Measurements from ENCODE around the gene ANXA6.

The ANXA6 gene

DNA sequence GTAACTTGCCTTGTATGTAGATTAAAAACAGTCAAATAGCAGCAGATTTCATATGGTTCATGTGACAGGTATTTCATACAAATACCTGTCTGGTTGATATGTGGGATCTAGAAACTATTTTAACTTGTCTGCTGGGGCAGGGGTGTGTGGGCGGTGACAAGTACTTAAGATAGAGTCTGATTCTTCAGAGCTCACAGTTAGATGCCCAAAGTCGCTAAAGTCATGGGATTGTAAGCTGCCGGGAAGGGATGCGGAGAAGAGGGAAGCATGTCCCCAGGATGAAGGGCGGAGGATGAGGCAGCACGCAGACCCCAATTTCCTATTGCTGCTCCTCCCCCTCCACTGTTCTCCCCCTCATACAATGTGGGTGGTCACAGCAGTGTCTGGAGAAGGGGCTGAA is 13.3 kb downstream of the ANXA6 start:
- no peak for DNase-seq (ENCODE audit: low read depth)
- H3K4me3 ChIP-seq (ENCODE audit: low read length): no peak overlapping the region
- TF ChIP-seq, protein P1, sequence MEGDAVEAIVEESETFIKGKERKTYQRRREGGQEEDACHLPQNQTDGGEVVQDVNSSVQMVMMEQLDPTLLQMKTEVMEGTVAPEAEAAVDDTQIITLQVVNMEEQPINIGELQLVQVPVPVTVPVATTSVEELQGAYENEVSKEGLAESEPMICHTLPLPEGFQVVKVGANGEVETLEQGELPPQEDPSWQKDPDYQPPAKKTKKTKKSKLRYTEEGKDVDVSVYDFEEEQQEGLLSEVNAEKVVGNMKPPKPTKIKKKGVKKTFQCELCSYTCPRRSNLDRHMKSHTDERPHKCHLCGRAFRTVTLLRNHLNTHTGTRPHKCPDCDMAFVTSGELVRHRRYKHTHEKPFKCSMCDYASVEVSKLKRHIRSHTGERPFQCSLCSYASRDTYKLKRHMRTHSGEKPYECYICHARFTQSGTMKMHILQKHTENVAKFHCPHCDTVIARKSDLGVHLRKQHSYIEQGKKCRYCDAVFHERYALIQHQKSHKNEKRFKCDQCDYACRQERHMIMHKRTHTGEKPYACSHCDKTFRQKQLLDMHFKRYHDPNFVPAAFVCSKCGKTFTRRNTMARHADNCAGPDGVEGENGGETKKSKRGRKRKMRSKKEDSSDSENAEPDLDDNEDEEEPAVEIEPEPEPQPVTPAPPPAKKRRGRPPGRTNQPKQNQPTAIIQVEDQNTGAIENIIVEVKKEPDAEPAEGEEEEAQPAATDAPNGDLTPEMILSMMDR (conservative IDR thresholded peaks at IDR 0.05; ENCODE audit: low read length): no peak

DNA sequence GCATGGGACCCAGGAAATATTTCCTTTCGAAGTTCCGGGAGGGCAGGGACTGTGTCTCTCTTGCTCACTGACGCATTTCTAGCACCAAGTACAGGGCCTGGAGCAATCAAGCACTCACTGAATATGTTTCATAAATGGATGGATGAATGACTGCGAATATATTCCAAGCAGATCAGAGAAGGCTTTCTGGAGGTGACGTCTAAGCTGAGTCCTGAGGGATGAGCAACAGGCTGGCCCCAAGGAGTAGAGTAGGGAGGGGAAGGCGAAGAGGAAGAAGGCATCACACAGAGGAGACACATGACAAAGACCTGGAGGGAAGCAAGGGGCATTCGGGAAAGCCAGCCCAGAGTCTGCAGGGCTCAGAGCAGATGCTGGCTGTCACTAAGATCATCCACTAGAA is 13.9 kb downstream of the ANXA6 start:
- TF ChIP-seq, protein P1 (conservative IDR thresholded peaks at IDR 0.05; ENCODE audit: low read length): no peak
- no peak for DNase-seq (ENCODE audit: low read depth)
- H3K4me3 ChIP-seq (ENCODE audit: low read length): no peak overlapping the region

DNA sequence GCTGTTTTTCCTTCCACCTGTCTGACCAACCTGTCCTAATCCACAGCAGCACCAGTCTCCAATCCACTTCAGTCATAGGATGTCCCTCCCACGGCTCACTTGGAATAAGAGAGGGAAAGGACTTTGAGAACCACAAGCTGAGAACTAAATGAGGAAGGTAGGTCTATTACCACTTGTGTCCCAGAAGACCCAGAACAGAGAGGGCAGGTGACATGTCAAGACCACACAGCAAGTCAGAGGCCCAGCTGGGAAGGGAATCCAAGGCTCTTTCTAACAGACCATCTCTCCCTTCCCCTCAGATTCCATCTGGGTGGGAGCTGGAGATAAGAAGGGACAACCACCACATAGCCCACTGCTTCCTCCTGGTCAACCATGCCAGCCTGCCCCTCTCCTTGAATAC is 14.6 kb downstream of the ANXA6 start:
- TF ChIP-seq, protein P1 (conservative IDR thresholded peaks at IDR 0.05; ENCODE audit: low read length): no peak
- no peak for DNase-seq (ENCODE audit: low read depth)
- H3K4me3 ChIP-seq (ENCODE audit: low read length): no peak overlapping the region

DNA sequence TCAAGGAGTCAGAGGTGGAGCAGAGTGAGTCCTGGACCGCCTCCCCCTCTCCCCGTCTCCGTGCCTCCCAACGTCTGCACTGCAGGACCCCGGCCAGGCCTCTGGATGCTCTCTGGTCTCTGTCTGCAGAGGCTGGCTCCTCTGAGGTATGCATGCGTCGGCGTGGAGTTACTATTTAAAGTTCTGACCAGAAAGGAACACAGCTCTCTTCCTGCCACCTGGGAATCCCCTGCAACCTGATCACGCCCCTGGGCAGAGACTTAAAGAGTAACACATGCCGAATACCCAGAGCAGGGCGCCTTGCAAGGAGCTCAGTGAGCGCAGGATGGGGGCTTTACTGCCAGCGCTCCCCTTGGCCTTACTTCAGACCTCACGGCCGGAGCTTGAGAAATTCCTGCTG is 16.0 kb downstream of the ANXA6 start:
- TF ChIP-seq, protein P1 (conservative IDR thresholded peaks at IDR 0.05; ENCODE audit: low read length): no peak
- DNase-seq (ENCODE audit: low read depth): no peak
- H3K4me3 ChIP-seq (ENCODE audit: low read length): no peak overlapping the region

DNA sequence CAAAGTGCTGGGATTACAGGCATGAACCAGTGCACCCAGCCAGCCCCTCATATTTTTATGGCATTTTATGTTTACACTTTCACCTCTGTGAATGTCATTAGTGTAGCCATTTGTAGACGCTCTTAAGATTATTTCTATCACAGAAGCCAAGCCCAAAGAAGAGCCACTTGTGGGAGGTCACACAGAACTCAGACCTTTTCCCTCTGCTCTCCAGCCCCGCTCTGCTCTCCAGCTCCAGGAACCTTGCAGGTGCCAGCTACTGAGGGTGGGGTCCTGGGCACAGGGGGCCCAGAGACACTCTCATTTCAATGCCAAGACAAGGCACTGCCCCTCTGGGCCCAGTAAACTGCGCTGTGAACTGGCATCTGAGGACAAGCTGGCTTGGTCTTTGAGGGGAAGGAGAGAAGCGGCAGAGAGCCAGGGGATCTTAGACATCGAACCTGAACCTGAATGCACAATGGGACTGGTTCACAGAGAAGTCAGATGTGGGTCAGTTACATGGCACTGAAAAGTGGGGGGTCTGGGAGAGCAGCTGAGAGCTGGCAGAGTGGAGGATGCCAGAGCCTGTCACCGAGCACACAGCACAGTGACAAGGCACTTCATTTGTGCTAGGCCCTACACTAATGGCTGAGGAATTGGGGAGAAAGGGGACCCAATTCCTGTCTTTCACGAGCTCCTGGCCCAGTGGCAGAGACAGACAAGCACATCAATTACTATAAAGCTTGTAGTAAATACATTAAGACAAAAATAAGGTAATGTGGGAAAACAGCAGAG is 16.7 kb downstream of the ANXA6 start:
- no peak for DNase-seq (ENCODE audit: low read depth)
- H3K4me3 ChIP-seq (ENCODE audit: low read length): no peak overlapping the region
- TF ChIP-seq, protein P1 (conservative IDR thresholded peaks at IDR 0.05; ENCODE audit: low read length): no peak

DNA sequence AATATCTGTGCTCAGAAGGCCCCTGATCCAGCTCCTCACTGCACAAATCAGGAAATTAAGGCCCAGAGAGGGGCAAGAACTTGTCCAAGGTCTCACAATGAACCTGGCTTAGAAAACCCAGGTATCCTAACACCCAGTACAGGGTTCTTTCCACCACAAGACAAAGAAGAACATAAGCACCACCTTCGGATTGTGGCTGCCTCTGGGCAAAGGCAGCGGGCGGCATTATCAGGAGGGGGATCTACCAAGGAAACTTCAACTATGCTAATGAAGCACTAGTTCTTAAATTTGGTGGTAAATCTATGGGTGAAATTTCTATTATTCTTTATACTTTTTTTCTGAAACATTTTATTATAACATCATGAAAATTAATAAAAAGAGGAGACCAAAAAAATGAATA is 17.9 kb downstream of the ANXA6 start:
- TF ChIP-seq, protein P1 (conservative IDR thresholded peaks at IDR 0.05; ENCODE audit: low read length): no peak

DNA sequence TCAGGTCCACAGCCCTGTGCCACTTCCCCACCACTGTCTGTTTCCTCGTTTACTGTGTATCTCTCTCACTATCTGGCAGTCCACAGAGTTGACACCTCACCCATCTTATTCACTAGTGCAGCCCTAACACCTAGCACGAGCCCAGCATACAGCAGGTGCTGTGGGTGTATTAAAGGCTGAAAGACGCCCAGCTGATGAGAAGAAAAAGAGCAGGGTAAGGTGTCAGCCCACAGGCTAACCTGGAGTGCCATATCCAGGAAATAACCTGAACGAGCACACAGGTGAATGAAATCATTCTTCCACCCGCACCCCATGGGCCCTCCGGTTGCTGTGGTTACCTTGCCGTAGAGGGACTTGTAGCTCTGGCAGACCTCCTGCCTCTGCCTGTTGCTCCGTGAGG is 18.6 kb downstream of the ANXA6 start:
- TF ChIP-seq, protein P1 (conservative IDR thresholded peaks at IDR 0.05; ENCODE audit: low read length): no peak
- no peak for DNase-seq (ENCODE audit: low read depth)
- no peak overlapping the region for H3K4me3 ChIP-seq (ENCODE audit: low read length)

More for the DNA sequence above, 17.9 kb downstream of the ANXA6 start:
- H3K4me3 ChIP-seq (ENCODE audit: low read length): no peak overlapping the region
- no peak for DNase-seq (ENCODE audit: low read depth)
